HTR-8/SVneo (cell line): ENCODE results near the gene AXL.
"Not testable (repeated sequence)": the region's sequence is repeated elsewhere in the genome, so short reads cannot be mapped to it uniquely, and the experiment has no call there.

Source experiments
- DNase-seq: peaks from one replicate; pipeline ENCODE4 v3.0.0; 2011; ENCODE audit warnings: low spot score, mixed read lengths; ENCODE audit not compliant: insufficient read length
- FAIRE-seq: peaks from 2 replicates; lab custom pipeline; 2011; peaks lifted over from hg19 to GRCh38; lab: Jason Lieb, UNC

The AXL gene

DNA sequence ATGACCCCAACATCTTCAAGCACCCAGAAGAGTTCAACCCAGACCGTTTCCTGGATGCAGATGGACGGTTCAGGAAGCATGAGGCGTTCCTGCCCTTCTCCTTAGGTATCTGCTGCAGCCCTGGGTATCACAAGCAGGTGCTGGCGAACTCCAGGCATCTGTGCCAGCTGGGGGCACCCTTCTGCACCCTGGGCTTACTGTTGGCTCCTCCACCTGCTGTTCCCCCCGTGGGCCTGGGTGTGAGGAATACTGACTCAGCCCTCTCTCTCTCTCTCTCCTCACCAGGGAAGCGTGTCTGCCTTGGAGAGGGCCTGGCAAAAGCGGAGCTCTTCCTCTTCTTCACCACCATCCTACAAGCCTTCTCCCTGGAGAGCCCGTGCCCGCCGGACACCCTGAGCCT, 13.0 kb upstream of the AXL start:
- FAIRE-seq (no peak), DNase-seq (no peak)

DNA sequence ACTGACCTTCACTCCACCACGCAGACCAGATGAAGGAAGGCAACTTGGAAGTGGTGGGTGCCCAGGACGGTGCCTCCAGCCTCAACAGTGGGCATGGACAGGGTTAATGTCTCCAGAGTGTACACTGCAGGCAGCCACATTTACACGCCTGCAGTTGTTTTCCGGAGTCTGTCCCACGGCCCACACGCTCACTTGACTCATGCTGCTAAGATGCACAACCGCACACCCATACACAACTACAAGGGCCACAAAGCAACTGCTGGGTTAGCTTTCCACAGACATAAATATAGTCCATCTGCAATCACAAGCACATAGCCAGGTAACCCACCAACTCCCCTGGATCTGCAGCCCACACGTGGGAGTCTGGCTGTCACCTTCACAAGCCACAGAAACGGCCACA, 12.6 kb upstream of the AXL start:
- DNase-seq (no peak), FAIRE-seq (no peak)

DNA sequence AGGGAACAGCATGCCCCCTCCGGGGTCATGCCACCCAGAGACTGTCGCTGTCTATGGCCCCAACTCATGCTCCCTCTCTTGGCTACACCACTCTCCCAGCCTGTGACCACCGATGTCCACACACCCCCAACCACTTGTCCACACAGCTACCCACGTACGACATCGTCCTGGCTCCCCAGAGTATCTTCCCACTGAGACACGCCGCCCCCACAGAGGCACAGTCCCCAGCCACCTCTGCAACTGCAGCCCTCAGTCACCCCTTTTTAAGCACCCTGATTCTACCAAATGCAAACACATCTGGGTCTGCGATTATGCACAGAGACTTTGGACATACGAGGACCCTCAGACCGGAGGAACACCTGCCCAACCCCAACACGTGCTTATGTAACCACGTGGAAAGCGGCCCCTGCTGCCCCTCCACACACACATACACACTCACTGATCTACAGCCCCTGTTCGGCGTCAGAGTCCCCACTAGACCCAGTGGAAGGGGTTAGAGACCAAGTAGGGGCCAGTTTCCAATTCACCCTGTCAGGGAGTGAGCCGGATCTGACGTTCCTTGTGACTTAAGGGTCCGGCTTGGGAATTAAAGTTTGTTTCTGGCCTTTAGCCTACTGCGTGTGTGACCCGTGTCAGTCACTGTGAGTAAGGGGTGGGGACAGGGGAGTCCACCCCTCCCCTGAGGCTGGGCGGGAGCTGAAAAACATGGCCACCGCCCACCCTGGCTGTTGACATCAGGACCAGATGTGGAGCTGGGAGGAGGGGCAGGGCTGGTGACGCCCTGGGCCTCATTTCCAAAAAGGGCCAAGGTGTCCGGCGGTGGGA, 11.9 kb upstream of the AXL start:
- FAIRE-seq (peak; percentile 16), DNase-seq (no peak)

DNA sequence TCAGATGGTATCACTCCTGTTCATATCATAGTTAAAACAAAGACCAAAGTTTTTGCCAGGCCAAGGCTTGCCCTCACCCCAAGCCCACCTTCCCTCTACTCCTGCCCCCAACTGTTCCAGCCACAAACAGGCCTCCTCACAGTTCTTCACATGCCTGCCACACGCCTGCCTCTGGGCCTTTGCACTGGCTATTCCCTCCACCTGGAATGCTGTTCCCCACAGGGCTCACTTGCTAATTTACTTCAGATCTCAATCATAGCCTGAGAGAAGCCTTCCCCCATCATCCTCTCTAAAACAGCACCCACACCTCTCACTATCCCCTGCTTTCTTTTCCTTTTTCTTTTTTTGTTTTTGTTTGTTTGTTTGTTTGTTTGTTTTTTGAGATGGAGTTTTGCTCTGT, 4.9 kb upstream of the AXL start:
- no peak for DNase-seq
- FAIRE-seq: no peak

DNA sequence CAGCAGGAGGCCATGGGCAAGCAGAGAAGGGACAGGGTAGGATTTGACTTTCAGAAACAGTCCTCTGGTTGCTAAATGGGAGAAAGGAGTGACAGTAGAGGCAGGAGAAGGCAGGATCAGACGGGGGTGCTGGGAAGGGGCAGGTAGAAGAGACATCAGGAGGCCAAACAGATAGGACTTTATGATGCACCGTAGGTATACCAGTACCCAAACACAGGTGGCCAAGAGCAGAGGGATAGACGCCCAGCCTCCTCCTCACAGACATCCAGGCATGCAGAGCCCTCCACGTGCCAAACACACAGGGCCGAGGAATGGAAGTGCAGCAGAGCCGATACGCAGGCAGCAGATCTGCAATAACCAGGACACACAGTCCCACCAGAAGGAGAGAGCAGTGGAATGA, 1.3 kb upstream of the AXL start:
- DNase-seq (no peak), FAIRE-seq (no peak)

DNA sequence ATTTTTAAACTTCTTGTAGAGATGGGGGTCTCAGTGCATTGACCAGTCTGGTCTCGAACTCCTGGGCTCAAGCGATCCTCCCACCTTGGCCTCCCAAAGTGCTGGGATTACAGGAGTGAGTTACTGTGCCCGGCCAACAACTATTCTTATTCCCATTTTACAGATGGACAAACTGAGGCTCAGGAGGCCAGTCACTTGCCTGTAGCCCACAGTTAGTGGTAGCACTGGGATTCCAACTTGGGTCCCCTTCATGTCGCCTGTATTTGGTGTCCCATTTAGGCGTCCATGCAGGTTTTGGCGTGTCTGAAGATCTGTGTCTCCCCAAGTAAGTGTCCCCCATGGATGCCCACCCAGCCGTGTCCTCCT, 791 bp upstream of the AXL start:
- FAIRE-seq: no peak

DNA sequence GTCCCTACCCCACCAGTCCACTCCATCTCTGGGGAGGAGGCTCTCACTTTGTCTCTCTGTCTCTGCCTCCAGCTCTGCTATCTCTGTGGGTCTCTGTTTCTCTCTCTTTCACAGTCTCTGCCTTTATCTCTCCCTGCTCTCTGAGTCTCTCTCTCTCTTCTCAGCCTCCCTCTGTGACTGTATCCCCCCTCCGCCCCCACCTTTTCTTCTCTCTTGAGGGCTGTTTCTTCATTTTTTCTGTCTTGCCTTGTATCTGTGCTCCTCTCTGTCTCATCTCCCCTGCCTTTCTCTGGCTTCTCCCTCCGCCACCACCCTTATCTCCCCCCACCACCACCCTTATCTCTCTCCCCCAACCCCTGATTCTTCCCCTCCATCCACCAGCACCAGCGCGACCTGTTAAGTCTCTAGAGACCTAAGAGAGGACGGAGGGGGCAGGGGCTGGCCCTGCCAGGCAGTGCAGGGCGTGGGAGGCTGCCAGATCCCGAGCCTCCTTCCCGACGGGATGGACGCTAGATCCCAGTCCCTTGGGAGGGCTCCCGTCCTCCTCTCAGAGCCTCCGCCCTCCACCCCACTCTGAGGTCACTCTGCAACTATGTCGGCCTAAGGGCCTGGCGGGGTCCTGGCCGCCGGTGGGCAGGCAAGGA, 1.0 kb downstream of the AXL start:
- DNase-seq (peak; percentile 39), FAIRE-seq (no peak)

More for the DNA sequence above, 791 bp upstream of the AXL start:
- no peak for DNase-seq

DNA sequence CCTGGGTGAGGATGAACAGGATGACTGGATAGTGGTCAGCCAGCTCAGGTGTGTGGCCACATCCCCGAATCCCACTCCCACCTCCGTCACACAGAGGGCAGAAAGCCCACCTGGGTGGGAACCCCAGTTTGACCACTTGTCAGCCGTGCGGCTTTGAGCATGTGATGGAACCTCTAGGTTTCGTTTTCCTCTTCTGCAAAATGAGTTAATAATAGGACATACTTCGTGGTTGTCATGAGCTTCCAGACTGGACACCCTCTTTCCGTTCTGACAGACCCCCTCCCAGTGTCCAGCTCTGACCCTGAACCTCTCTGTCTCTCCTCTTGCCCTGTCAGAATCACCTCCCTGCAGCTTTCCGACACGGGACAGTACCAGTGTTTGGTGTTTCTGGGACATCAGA, 1.8 kb downstream of the AXL start:
- no peak for FAIRE-seq
- DNase-seq: no peak

DNA sequence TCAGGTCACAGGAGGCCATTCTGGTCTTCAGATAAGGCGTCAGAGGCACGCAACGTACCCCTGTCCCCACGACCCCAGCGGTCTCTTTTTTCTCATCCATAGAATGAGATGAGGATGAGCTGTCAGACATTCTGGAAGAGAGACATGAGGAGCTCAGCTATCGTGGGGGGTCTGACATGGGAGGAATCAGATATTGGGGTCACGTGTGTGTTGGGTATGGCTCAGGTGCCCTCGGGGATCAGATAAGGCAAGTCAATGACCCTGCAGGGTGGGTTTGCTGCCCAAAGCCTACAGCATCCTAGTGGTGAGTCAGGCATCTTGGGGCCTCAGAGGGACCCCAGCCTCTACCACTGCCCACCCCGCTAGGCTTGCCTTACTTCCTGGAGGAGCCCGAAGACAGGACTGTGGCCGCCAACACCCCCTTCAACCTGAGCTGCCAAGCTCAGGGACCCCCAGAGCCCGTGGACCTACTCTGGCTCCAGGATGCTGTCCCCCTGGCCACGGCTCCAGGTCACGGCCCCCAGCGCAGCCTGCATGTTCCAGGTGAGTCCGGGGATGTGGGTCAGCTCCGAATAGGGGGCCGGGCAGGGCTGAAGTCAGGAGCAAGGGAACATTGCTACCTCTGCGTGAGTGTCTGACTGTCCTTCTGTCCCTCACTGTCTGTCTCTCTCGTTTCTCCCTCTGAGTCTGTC, 2.6 kb downstream of the AXL start:
- no peak for FAIRE-seq

DNA sequence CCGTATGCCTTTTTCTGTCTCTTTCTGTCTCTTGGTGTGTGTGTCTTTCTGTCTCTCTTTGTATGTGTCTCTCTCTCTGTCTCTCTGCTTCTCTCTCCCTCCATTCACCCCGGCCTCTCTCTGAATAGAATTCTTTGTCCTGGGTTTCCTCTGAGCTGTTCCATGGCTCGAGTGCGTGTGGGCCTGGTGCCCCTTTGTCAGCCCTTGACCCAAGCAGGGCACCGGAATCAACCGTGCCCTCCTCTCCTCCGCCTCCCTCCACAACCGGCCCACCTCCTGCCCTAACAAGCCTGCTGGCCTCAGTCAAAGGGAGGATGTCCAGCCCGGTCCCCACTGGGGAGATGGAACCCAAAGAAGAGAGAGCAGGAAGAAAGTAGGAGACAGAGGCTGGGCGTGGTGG, 3.2 kb downstream of the AXL start:
- FAIRE-seq (no peak), DNase-seq (no peak)

More for the DNA sequence above, 2.6 kb downstream of the AXL start:
- DNase-seq: no peak

DNA sequence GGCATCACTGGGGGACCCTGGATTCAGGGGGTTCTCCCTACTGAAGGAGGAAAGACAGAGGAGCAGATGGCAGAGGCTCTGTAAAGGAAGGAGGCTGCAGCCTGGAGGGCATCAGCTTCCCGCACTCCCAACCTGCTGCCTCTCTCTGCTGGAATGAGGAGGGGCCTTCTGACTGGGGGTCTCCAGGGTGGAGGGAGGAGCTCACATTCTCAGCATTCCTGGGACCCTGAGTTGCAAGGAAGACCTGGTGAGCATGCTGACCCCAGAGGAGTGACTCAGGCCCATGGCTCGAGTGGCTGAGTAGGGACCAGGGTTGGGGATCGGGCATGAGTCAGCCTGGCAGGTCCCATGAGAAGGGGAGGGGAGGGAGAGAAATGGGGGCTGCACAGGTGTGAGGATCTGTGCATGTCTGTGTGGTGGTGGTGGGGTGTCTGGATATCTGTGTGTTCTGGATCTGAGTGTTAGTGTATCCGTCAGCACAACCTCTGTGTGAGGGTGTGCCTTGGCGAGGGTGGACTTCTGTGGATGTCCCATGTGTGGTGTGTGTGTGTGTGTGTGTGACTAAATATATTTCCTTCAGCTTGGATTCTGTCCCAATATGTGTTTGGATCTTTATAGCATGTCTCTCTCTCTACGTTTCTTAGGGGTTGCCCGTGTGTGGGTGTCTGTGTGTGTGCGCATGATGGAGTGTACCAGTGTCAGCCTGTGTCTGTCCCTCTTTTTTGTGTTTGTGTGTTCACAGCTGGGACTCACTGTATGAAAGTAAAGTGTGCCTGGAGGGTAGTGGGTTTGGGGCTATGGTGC, 4.6 kb downstream of the AXL start:
- FAIRE-seq (peak; percentile 96), DNase-seq (peak; percentile 89)

DNA sequence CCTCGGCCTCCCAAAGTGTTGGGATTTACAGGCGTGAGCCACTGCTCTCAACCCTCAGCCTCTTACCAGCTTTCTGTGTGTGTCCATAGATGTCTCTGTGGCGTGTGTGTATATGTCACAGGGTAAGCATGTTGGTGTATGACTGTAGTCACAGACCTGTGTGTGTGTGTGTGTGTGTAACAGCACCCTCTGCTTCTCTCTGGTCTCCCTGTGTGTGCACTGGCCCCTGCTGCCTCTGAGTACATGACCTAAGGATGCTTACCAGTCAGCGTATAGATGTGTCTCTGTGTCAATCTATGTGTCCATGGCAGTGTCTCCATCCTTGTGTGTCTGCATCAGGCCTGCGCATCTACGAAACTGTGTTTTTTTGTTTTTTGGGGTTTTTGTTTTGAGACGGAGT, 5.6 kb downstream of the AXL start:
- DNase-seq: no peak
- FAIRE-seq: no peak

DNA sequence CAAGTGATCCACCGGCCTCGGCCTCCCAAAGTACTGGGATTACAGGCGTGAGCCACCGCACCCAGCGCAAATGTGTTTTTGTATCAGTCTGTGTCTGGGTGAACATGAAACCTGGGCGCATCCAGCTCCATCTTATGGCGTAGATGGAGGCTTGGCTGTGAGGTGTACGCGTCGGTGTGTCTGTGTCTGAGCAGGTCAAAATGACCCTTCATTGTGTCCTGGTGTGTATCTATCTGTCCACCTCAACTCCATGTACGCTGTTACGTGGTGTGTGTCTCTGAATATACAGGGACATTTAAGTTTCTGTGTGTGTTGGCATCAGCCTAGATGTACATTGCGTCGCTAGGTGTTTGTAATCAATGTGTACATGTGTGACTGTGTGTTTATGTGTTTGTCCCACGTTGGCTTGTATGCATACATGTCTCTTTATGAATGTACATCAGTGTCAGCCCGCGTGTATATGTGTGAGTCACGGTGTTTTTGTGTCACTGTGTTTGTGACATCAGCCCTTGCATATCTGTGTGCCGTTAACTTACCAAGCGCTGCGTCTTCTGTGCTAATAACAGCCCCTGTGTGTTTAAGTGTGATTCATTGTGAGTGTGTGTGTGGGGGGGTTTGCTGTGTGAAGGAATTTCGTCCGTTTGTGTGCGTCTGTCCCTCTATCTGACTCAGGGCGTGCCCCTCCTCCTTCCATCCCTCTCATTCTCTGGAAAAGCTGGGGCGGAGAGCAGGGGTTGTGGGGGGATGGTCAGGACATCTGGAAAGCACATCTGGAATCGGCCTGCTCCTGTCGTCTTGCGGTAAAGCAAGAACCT, 6.4 kb downstream of the AXL start:
- DNase-seq (peak; percentile 83), FAIRE-seq (peak; percentile 95)

DNA sequence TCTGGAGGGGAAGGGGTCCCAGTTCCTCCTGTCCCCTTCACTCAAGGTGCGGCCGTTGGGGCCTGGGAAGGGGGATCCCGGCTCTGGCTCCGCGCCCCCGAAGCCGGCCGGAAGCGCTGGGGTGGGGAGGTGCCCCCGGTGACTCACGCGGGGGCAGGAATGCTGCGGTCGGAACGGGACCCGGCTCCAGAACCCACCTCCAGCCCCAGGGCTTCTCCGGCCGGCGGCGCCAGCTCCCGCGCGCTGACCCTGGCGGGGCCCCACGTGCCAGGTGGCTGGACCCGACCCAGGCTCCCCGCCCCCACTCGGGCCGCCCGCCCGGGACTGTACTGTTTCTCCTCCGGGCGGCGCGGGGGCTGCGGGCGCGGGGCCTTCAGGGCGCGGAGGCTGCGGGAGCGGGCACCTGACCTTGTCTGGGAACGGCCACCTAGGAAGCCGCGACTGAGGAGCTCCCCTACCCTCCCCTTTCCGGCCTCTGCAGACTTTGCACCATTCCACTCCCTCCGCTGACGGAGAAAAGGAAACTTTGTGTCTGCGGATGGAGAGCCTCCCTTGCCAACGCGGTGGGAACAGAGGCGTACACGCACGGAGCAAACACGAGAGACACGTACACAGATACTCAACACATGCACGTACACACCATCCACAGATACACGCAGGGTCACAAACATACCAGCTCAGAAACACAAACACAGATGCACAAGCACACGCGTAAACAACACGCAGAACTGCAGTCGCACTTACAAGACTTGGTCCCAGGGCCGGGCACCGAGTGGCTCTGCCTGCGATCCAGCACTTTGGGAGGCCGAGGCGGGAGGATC, 7.2 kb downstream of the AXL start:
- peak; percentile 82 for DNase-seq
- FAIRE-seq: peak; percentile 55

DNA sequence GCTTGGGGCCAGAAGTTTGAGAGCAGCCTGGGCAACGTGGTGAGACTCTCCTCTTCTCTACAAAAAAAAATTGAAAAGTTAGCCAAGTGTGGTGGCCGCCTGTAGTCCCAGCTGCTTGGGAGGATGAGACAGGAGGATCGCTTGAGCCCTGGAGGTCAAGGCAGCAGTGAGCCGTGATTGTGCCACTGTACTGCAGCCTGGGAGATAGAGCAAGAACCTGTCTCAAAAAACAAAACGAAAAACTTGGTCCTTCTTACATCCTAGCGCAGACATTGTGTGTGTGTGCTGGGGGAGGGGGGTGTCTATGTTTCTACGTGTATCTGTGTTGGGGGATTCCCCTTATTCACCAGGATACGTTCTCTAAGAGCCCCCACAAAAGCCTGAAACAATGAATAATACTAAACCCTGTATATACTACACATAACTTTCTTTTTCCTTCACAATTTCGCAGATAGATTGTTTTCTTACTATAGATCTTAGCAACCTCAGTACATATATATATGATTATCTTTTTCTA, 7.9 kb downstream of the AXL start:
- no peak for FAIRE-seq

DNA sequence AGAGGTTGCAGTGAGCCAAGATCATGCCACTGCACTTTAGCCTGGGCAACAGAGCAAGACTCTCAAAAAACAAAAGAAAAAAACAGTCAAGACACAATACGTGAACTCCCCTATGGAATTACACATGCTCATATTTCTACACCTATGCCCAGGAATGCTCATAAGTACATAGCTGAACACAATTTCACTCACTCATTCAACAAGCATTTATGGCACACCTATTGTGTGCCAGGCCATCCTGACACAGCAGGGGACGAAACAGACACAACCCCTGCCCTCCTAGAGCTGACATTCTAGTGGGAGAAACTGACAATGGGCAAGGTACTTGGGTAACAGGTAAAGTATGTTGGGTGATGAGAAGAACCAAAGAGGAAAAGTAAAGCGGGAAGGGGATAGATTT, 9.5 kb downstream of the AXL start:
- DNase-seq (no peak), FAIRE-seq (no peak)

More for the DNA sequence above, 7.9 kb downstream of the AXL start:
- DNase-seq: no peak

DNA sequence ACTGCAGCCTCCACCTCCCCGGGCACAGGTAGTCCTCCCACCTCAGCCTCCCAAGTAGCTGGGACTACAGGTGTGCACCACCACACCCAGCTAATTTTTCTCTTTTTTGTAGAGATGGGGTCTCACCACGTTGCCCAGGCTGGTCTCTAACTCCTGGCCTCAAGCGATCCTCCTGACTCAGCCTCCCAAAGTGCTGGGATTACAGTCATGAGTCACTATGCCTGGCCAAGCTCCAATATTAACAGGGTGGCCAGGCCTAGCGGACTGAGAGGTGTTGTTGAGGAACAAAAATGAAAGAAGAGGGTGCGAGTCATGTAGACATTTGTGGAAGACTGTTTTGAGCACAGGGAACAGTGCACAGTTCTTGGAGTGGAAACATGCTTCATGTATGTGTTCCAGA, 10.3 kb downstream of the AXL start:
- not testable (repeated sequence) for DNase-seq, FAIRE-seq

DNA sequence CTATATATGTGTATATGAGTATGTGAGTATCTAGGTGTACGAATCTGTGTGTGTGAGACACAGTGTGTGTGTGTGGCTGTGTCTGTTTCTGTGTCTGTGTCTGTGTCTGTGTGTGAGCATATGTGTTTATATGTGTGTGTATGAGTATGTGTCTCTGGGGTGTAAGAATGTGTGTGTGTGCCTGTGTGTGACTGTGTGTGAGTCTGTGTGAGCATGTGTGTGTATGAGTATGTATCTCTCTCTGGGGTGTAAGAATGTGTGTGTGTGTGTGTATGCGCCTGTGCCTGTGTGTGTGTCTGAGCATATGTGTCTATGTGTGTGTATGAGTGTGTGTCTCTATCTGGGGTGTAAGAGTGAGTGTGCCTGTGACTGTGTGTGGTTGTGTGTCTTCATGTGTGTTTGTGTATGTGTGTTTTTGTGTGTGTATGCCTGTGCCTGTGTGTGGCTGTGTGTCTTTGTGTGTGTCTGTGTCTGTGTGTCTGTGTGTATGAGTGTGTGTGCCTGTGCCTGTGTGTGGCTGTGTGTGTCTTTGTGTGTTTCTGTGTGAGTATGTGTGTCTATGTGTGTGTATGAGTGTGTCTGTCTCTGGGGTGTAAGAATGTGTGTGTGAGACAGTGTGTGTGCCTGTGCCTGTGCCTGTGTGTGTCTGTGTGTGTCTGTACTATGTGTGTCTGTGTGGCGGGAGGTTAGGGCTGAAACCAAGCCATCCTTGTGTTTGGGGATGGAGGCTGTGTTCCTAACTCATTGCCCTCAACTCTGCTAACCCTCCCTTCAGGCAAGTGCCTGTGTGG, 11.2 kb downstream of the AXL start:
- DNase-seq (no peak), FAIRE-seq (peak; percentile 97)
